Mucosa of stomach (tissue), 1 donor: Measurements from ENCODE around the gene CELF2.

Experiments used
- H3K27me3 ChIP-seq: one replicate; pipeline ENCODE4 v1.7.0; 2013; ENCODE audit warnings: mild to moderate bottlenecking, low read length; ENCODE audit not compliant: control insufficient read depth, insufficient read depth
- H3K36me3 ChIP-seq: one replicate; pipeline ENCODE4 v1.7.0; 2013; ENCODE audit warnings: low read length; ENCODE audit not compliant: control insufficient read depth, insufficient read depth
- H3K4me1 ChIP-seq: one replicate; pipeline ENCODE4 v1.7.0; 2013; ENCODE audit warnings: mild to moderate bottlenecking, low read length; ENCODE audit not compliant: control insufficient read depth, insufficient read depth
- H3K4me3 ChIP-seq: one replicate; pipeline ENCODE4 v1.7.0; 2013; ENCODE audit warnings: low read length
- H3K9ac ChIP-seq: one replicate; pipeline ENCODE4 v1.7.0; 2013; ENCODE audit warnings: mild to moderate bottlenecking, low read length, moderate library complexity
- H3K9me3 ChIP-seq: one replicate; pipeline ENCODE4 v1.7.0; 2013; ENCODE audit warnings: mild to moderate bottlenecking, low read length, moderate library complexity; ENCODE audit not compliant: control insufficient read depth
- donor health status: Pancreatic carcinoma.

CELF2 gene

GRCh38 chr10:11017000-11017569 lies 587 bp upstream of the CELF2 start:
- Histone ChIP-seq H3K27me3 (peaks cover 28% of the 10 kb centered on the region), H3K9me3 (no peaks in the 10 kb centered on the region), H3K9ac (no peak overlapping the region), H3K4me1 (no peaks in the 10 kb centered on the region), H3K36me3 (no peaks in the 10 kb centered on the region), H3K4me3 (no peak overlapping the region)

- H3K9me3 ChIP-seq: no peaks in the 10 kb centered on the region
- H3K9ac ChIP-seq: no peak overlapping the region
- H3K36me3 ChIP-seq: no peaks in the 10 kb centered on the region
- H3K4me3 ChIP-seq: no peak overlapping the region
- H3K4me1 ChIP-seq: no peaks in the 10 kb centered on the region
- peaks cover 22% of the 10 kb centered on the region for H3K27me3 ChIP-seq
Observed at GRCh38 chr10:11018432-11018841, 765 bp downstream of the CELF2 start.

- H3K4me3 ChIP-seq: no peak overlapping the region
- no peaks in the 10 kb centered on the region for H3K9me3 ChIP-seq
- H3K4me1 ChIP-seq: no peaks in the 10 kb centered on the region
- H3K27me3 ChIP-seq: peaks cover 22% of the 10 kb centered on the region
- no peaks in the 10 kb centered on the region for H3K36me3 ChIP-seq
- no peak overlapping the region for H3K9ac ChIP-seq
Observed at GRCh38 chr10:11018855-11019631, 1.4 kb downstream of the CELF2 start.

- H3K9me3 ChIP-seq: no peaks in the 10 kb centered on the region
- no peak overlapping the region for H3K9ac ChIP-seq
- no peaks in the 10 kb centered on the region for H3K4me1 ChIP-seq
- H3K27me3 ChIP-seq: peaks cover 22% of the 10 kb centered on the region
- H3K36me3 ChIP-seq: no peaks in the 10 kb centered on the region
- no peak overlapping the region for H3K4me3 ChIP-seq
Observed at GRCh38 chr10:11019724-11020547, 2.3 kb downstream of the CELF2 start.

GRCh38 chr10:11020548-11020942 lies 2.9 kb downstream of the CELF2 start:
- Histone ChIP-seq H3K4me1 (no peaks in the 10 kb centered on the region), H3K36me3 (no peaks in the 10 kb centered on the region), H3K9me3 (no peaks in the 10 kb centered on the region), H3K4me3 (no peak overlapping the region), H3K27me3 (peaks cover 22% of the 10 kb centered on the region), H3K9ac (no peak overlapping the region)

- Histone ChIP-seq H3K4me1 (no peaks in the 10 kb centered on the region), H3K4me3 (no peak overlapping the region), H3K36me3 (no peaks in the 10 kb centered on the region), H3K27me3 (peaks cover 20% of the 10 kb centered on the region), H3K9me3 (no peaks in the 10 kb centered on the region), H3K9ac (no peak overlapping the region)
Observed at GRCh38 chr10:11022213-11022612, 4.5 kb downstream of the CELF2 start.

GRCh38 chr10:11023009-11023953 lies 5.6 kb downstream of the CELF2 start:
- Histone ChIP-seq H3K4me1 (no peaks in the 10 kb centered on the region), H3K9ac (no peak overlapping the region), H3K27me3 (peaks cover 14% of the 10 kb centered on the region), H3K36me3 (no peaks in the 10 kb centered on the region), H3K9me3 (no peaks in the 10 kb centered on the region), H3K4me3 (no peak overlapping the region)

GRCh38 chr10:11024596-11024995 lies 6.9 kb downstream of the CELF2 start:
- H3K4me1 ChIP-seq: no peaks in the 10 kb centered on the region
- no peak overlapping the region for H3K9ac ChIP-seq
- H3K27me3 ChIP-seq: peaks cover 4% of the 10 kb centered on the region
- no peak overlapping the region for H3K4me3 ChIP-seq
- H3K9me3 ChIP-seq: no peaks in the 10 kb centered on the region
- no peaks in the 10 kb centered on the region for H3K36me3 ChIP-seq

GRCh38 chr10:11025978-11026377 lies 8.3 kb downstream of the CELF2 start:
- no peaks in the 10 kb centered on the region for H3K27me3 ChIP-seq
- no peak overlapping the region for H3K9ac ChIP-seq
- H3K36me3 ChIP-seq: no peaks in the 10 kb centered on the region
- H3K4me3 ChIP-seq: no peak overlapping the region
- H3K9me3 ChIP-seq: no peaks in the 10 kb centered on the region
- H3K4me1 ChIP-seq: no peaks in the 10 kb centered on the region

- Histone ChIP-seq H3K4me3 (no peak overlapping the region), H3K9ac (no peak overlapping the region), H3K4me1 (no peaks in the 10 kb centered on the region), H3K9me3 (no peaks in the 10 kb centered on the region), H3K36me3 (no peaks in the 10 kb centered on the region), H3K27me3 (no peaks in the 10 kb centered on the region)
Observed at GRCh38 chr10:11026773-11027172, 9.1 kb downstream of the CELF2 start.

- Histone ChIP-seq H3K9ac (no peak overlapping the region), H3K4me1 (no peaks in the 10 kb centered on the region), H3K9me3 (no peaks in the 10 kb centered on the region), H3K36me3 (no peaks in the 10 kb centered on the region), H3K27me3 (no peaks in the 10 kb centered on the region), H3K4me3 (no peak overlapping the region)
Observed at GRCh38 chr10:11034762-11035161, 17.1 kb downstream of the CELF2 start.
